ENCODE measurements around the gene WDR82.

DNA sequence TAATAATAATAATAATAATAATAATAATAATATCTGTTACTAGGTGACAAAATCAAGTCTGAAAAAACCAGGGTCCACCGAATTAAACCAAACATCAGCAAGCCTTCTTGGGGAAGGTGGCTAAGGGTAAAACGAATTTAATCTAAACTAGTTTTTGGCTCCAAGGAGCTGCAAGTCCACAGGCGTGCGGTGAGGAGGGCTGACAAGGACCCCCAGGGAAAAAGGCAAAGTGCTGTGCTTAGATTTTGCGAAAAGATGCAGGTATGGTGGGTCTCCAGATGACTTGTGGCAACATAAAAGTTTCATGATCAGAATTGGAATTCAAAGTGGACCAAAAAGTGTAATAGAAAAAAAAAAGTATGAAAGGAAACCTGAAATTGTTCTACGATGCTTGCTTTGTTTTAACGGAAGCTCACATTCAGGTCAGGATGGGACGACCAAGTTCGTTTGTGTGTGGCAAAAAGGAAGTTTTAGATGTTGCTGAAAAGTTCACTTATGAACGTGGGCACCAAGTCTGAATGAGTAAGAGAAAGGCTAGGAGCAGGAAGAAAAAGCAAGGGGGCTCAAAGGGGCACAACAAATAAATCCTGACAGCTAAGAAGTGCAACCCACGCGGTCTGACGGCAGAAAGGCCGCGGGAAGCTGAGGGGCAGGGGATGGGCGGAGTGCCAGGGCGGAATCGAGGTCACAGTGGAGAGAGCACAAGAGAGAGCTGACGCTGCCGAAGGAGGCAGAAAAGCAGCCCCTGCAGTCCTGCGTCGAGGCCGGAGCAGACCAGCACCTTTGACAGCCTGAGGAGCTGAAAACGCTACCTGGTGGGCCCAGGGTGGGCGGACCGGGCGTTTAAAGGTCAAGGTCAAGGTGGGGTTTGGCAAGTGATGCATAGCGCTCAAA, 1.1 kb downstream of the WDR82 start:
- TF ChIP-seq, protein P1, sequence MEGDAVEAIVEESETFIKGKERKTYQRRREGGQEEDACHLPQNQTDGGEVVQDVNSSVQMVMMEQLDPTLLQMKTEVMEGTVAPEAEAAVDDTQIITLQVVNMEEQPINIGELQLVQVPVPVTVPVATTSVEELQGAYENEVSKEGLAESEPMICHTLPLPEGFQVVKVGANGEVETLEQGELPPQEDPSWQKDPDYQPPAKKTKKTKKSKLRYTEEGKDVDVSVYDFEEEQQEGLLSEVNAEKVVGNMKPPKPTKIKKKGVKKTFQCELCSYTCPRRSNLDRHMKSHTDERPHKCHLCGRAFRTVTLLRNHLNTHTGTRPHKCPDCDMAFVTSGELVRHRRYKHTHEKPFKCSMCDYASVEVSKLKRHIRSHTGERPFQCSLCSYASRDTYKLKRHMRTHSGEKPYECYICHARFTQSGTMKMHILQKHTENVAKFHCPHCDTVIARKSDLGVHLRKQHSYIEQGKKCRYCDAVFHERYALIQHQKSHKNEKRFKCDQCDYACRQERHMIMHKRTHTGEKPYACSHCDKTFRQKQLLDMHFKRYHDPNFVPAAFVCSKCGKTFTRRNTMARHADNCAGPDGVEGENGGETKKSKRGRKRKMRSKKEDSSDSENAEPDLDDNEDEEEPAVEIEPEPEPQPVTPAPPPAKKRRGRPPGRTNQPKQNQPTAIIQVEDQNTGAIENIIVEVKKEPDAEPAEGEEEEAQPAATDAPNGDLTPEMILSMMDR (IDR thresholded peaks at IDR 0.05): no peak
- peak in 1 of 2 donors; percentile 37 for TF ChIP-seq POLR2A (IDR thresholded peaks at IDR 0.05)
- no peak for TF ChIP-seq POLR2AphosphoS5 (IDR thresholded peaks at IDR 0.05)
